ENCODE measurements around the gene SMO.
A peak's percentile ranks its signal among the peaks of the same experiment; 100 is the strongest.

The SMO gene

GRCh38 chr7:129188372-129188891 lies at the start of gene SMO:
Gene SMO, plus strand, starts transcription at chr7:129188633. Its CDS starts 519 bp downstream, at chr7:129189152.
- ChIA-PET CTCF (interaction anchor here (1.1 to 2.2 kb wide), 4 partner anchors 19 to 25 kb away, joined by 3 to 8 read pairs (median 4); no protein-coding TSS in a partner anchor), POLR2A (no interaction called here)
- TF ChIP-seq CTCF (IDR thresholded peaks at IDR 0.05; ENCODE audit: control extremely low read depth, extremely low read depth, low read depth, missing control alignments): no peak
- peak; percentile 69 for DNase-seq (ENCODE audit: extremely low spot score)

- no peak for DNase-seq (ENCODE audit: extremely low spot score)
- TF ChIP-seq CTCF (IDR thresholded peaks at IDR 0.05; ENCODE audit: control extremely low read depth, extremely low read depth, low read depth, missing control alignments): no peak
- POLR2A ChIA-PET: no interaction called here
- CTCF ChIA-PET: interaction anchor here (1.0 to 16.0 kb wide), 6 partner anchors 9 to 57 kb away, joined by 3 to 220 read pairs (median 6); no protein-coding TSS in a partner anchor
These were observed 44.7 kb upstream of the SMO start for GRCh38 chr7:129143724-129144094.

- ChIA-PET CTCF (interaction anchor here (1.0 to 16.0 kb wide), 6 partner anchors 10 to 57 kb away, joined by 3 to 220 read pairs (median 6); no protein-coding TSS in a partner anchor), POLR2A (no interaction called here)
- TF ChIP-seq CTCF (IDR thresholded peaks at IDR 0.05; ENCODE audit: control extremely low read depth, extremely low read depth, low read depth, missing control alignments): no peak
- DNase-seq (ENCODE audit: extremely low spot score): peak; percentile 92
These were observed 44.2 kb upstream of the SMO start, which contains the start of gene TSPAN33 for GRCh38 chr7:129144095-129144833. Gene TSPAN33, plus strand, starts transcription at chr7:129144707. Its CDS starts 274 bp downstream, at chr7:129144981.

- TF ChIP-seq CTCF (IDR thresholded peaks at IDR 0.05; ENCODE audit: control extremely low read depth, extremely low read depth, low read depth, missing control alignments): peak; percentile 72
- ChIA-PET POLR2A (no interaction called here), CTCF (interaction anchor here (0.8 to 16.0 kb wide), 10 partner anchors 10 to 134 kb away, joined by 3 to 220 read pairs (median 4); no protein-coding TSS in a partner anchor)
- DNase-seq (ENCODE audit: extremely low spot score): no peak
These were observed 43.4 kb upstream of the SMO start for GRCh38 chr7:129144834-129145668.

GRCh38 chr7:129146237-129146979 lies 42.0 kb upstream of the SMO start:
- peak; percentile 69 for DNase-seq (ENCODE audit: extremely low spot score)
- POLR2A ChIA-PET: interaction anchor here (0.6 to 1.6 kb wide), 4 partner anchors 17 to 1959 kb away, joined by 3 to 6 read pairs (median 4); no protein-coding TSS in a partner anchor
- no peak for TF ChIP-seq CTCF (IDR thresholded peaks at IDR 0.05; ENCODE audit: control extremely low read depth, extremely low read depth, low read depth, missing control alignments)
- CTCF ChIA-PET: interaction anchor here (0.6 to 16.0 kb wide), 12 partner anchors 9 to 864 kb away, joined by 3 to 220 read pairs (median 3); no protein-coding TSS in a partner anchor

All from GM10248 (cell line).